HG03045 (cell line): ENCODE measurements around the gene ZBTB7C.

Source experiments
- ATAC-seq: cut with Tn5 transposase; IDR thresholded peaks from one replicate; pipeline ENCODE4 v1.9.1; 2021; ENCODE audit warnings: mild to moderate bottlenecking, moderate library complexity; ENCODE audit not compliant: unreplicated experiment

ZBTB7C gene

GRCh38 chr18:48326901-48327675 lies 82.1 kb downstream of the ZBTB7C start:
- no peak for ATAC-seq

DNA sequence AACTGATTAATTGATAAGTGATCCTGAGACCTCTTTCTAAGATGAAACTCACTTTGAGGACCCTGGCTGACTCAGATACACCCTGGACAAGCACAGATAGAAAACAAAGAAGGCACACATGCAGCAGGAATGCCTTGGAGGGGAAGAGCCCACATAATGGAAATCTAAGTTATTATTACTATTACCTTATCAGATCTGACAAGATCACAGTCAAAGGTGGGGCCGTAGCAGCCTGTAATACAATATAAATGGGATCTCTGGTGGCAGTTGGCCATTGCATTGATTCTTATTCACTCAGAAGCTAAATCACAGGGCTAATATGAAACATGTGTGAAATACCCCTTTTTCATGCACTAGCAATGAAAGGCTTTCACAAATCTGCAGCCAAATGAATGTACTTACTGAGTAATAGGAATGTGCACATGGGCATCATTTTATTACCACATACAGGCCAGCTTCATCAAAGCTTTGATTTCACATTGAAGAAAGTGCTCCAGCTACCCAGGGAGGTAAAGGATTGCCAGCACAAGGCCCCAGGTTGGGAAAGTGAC lies 84.0 kb downstream of the ZBTB7C start:
- no peak for ATAC-seq

GRCh38 chr18:48324651-48325050 lies 84.5 kb downstream of the ZBTB7C start:
- ATAC-seq, result no peak

DNA sequence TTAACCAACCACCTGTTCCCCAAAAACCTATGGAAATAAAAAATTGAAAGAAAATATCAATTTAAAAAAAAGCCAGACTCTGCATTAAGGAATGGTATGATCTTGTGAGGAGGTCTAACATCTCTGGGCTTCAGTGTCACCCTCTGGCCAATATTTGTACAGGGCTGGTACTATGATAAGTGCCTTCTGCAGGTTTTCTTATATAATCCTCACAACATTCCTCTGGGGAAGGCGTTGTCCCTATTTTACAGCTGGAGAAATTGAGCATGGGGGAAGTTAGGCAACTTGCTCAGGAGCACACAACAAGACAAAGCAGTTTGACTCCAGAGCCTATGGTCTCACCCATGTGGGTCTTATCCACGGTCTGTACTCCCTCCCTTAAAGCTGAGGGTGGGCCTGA lies 86.0 kb downstream of the ZBTB7C start:
- ATAC-seq, result no peak

DNA sequence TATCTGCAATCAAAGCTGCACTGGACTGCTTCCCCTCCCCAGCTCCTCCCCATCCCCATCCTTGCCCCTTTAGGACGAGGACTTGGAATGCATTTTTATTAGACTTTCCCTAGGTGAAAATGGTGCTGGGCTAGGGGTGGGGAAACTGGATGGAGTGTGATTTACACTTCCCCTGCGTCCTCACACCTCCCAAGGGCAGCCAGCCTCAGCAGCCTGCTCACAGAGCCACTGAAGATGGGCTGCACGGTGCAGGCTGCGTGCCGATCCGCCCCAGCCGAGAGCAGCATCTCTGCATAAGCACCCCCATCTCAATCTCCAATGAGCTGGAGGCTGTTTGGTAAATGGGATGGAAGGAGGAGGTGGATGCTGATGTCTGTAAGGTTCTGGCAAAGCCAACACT lies 87.6 kb downstream of the ZBTB7C start:
- no peak for ATAC-seq

DNA sequence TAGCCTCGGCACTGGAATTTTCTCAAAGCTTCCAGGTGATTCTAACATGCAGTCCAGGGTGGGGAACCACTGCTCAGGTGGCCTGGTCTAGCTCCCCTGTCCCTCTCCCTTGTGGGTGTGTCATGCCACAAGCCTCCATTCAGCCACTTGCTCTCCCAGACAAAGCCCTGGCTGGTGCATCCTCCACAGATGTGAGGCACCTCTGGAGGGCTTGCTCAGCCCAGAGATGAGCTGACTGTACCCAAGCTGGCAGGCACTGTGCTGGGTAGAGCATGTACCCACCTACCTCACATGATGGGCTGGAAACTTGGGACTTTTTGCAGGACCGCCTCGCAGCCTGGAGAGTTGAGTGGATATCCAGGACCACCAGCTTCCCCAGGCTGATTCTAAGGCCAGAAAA lies 88.1 kb downstream of the ZBTB7C start:
- no peak for ATAC-seq

- no peak for ATAC-seq
Observed at GRCh38 chr18:48320639-48320945, 88.6 kb downstream of the ZBTB7C start.

GRCh38 chr18:48319801-48320638 lies 89.2 kb downstream of the ZBTB7C start:
- ATAC-seq, result no peak

GRCh38 chr18:48318436-48318835 lies 90.7 kb downstream of the ZBTB7C start:
- no peak for ATAC-seq

DNA sequence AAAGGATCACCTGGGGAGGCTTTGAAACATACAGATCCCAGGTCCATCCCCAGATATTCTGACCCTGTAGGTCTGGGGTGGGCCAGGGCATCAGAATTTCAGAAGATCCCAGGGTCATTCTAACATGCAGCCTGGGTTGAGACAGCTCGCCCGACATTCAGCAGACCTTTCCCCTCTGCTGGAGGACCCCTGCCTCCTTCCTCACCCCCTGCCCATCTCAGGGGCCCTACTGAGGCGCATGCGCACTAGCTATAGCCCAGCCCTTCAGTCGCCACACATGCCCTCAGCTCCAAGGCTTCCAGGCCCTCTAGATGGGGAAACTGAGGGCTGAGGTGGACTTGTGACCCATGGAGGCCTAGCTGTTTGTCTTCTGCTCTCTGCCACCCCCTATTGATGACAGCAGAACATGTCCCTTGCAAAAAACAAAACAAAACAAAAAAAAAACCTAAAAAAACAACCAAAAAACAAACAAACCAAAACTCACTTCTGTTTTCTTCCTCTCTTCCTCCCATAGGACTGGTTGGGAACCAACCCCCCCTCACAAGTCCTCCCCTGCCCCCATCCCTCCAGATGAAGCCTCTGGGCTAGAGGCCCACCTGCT lies 91.3 kb downstream of the ZBTB7C start:
- ATAC-seq, result no peak

DNA sequence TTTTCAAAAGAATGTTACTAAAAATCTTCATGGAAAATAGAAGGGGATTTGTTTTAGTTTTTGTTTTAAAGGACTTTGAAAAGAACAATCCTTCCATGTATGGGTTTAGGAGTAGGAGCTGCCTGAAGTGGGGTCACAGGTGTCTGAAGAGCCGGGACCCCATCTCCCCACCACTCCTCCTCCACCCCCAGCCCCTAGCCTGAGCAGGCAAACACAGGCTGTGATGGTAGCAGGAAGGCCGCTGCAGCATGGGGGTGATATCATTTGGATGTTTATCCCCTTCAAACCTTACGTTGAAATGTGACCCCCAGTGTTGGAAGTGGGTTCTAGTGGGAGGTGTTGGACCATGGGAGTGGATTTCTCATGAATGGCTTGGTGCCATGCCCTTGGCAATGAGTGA lies 93.0 kb downstream of the ZBTB7C start:
- ATAC-seq, result no peak

- no peak for ATAC-seq
Observed at GRCh38 chr18:48314690-48315089, 94.5 kb downstream of the ZBTB7C start.

- ATAC-seq, result no peak
Observed at GRCh38 chr18:48313792-48314191, 95.4 kb downstream of the ZBTB7C start.

GRCh38 chr18:48312066-48312465 lies 97.1 kb downstream of the ZBTB7C start:
- no peak for ATAC-seq

- no peak for ATAC-seq
Observed at GRCh38 chr18:48310999-48311398, 98.2 kb downstream of the ZBTB7C start.

DNA sequence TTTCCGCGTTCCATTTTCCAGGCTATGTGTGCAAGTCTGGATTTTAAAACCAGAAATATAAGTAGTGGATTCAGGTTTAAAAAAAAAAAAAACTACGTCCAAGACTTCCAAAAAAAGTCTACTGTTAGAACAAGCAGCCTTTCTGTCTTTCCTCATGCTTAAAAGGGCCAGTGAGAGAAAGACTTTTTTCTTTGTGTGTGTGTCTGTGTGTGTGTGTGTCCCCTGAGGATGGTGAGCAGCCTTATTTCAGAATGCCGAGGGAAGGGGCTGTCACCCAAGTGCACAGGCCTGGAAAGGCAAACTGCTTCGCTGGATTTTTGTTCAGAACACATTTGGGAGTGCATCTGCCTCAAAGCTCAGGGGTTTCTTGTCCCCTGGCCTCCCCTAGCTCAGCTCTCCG lies 98.8 kb downstream of the ZBTB7C start:
- ATAC-seq, result no peak

GRCh38 chr18:48308755-48309575 lies 100.2 kb downstream of the ZBTB7C start:
- ATAC-seq, result no peak

- ATAC-seq, result no peak
Observed at GRCh38 chr18:48308027-48308635, 101.1 kb downstream of the ZBTB7C start.

DNA sequence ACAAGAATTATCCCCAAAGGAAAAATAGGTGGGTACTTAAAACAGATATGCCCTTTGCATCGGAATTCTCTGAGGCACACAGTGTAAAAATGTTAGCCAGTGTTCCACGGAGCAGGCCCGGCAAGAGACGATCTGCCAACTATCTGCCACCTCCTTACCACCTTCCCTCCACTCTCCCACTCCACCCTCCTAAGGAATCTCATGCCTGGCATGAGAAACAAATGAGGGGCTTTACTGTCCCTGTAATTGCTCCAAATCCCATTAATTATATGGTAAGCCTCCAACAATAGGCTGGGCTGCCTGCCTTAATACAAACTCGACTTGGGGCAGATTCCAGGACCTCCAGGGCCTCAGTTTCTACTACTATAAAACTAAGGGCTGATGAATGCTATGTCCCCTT lies 102.3 kb downstream of the ZBTB7C start:
- ATAC-seq, result no peak

GRCh38 chr18:48304906-48305693 lies 104.1 kb downstream of the ZBTB7C start:
- no peak for ATAC-seq
